Uterus (tissue), 2 donors: ENCODE measurements around the gene IGF2BP2.

Experiments
- CTCF ChIP-seq, 4 experiments: fragments of 200-600 bp in 2 of 4; fragments of 450-650 bp in 2 of 4; sonication (generic) in 2 of 4; IDR thresholded peaks; one replicate each; pipeline ENCODE4 v1.5.1; 2016 to 2019; ENCODE audit warnings: antibody characterized with exemption in 4 of 4, mild to moderate bottlenecking in 2 of 4, moderate library complexity in 1 of 4
- POLR2A ChIP-seq, 2 donors: fragments of 450-650 bp; IDR thresholded peaks; one replicate each; pipeline ENCODE4 v1.6.1; 2016; ENCODE audit warnings: antibody characterized with exemption in 2 of 2, mild to moderate bottlenecking in 1 of 2, moderate library complexity in 1 of 2

GRCh38 chr3:185846037-185846436 lies 21.2 kb upstream of the IGF2BP2 start:
- TF ChIP-seq POLR2A (IDR thresholded peaks at IDR 0.05) (no peak), CTCF (IDR thresholded peaks at IDR 0.05) (no peak)
